Glutamatergic neuron (in vitro differentiated cells): Measurements from ENCODE around the gene CDC42BPA. TPM values are rescaled to one million over a fixed set of nuclear protein-coding genes. Genes with fewer than 3 reads are reported as not detected.

Experiments used
- DNase-seq: peaks from one replicate; pipeline ENCODE4 v3.0.0; 2022
- H3K27ac Mint-ChIP-seq: one replicate; pipeline ENCODE4 v1.8.0; 2020; ENCODE audit warnings: mild to moderate bottlenecking, mixed read lengths, inconsistent platforms; ENCODE audit not compliant: unreplicated experiment
- H3K27me3 Mint-ChIP-seq: one replicate; pipeline ENCODE4 v1.8.0; 2020; ENCODE audit warnings: mild to moderate bottlenecking, moderate library complexity, mixed read lengths, inconsistent platforms; ENCODE audit not compliant: unreplicated experiment
- H3K36me3 Mint-ChIP-seq: one replicate; pipeline ENCODE4 v1.8.0; 2020; ENCODE audit warnings: mild to moderate bottlenecking, mixed read lengths, inconsistent platforms; ENCODE audit not compliant: unreplicated experiment
- H3K4me1 Mint-ChIP-seq: one replicate; pipeline ENCODE4 v1.8.0; 2020; ENCODE audit warnings: mild to moderate bottlenecking, low read depth, mixed read lengths, inconsistent platforms; ENCODE audit not compliant: unreplicated experiment
- H3K4me3 Mint-ChIP-seq: one replicate; pipeline ENCODE4 v1.8.0; 2020; ENCODE audit warnings: mild to moderate bottlenecking, mixed read lengths, inconsistent platforms; ENCODE audit not compliant: unreplicated experiment
- H3K9me3 Mint-ChIP-seq: one replicate; pipeline ENCODE4 v1.8.0; 2020; ENCODE audit warnings: mild to moderate bottlenecking, moderate library complexity, mixed read lengths, inconsistent platforms; ENCODE audit not compliant: unreplicated experiment
- CTCF ChIP-seq: fragments of 200-600 bp; sonication (generic); IDR thresholded peaks from one replicate; pipeline ENCODE4 v1.5.0; 2021; ENCODE audit not compliant: partially characterized antibody, unreplicated experiment
- total RNA-seq: library from RNA; stranded (reverse); fragmentation: NEBNext Ultra II Directional; extraction: Animal tissue kit (Norgen Biotek cat#: 25700); gene quantifications from one replicate; pipeline ENCODE4 v1.2.1, GENCODE V29; 2021; ENCODE audit not compliant: unreplicated experiment

Gene CDC42BPA
- total RNA-seq, 1 donor from 2014 or later: 66.0 TPM

GRCh38 chr1:227225715-227226346 is 92.5 kb downstream of the CDC42BPA start:
- no peak overlapping the region for H3K27ac Mint-ChIP-seq
- H3K27me3 Mint-ChIP-seq: peaks cover 1% of the 10 kb centered on the region
- no peaks in the 10 kb centered on the region for H3K9me3 Mint-ChIP-seq
- no peak for TF ChIP-seq CTCF
- H3K4me3 Mint-ChIP-seq: no peak overlapping the region
- no peaks in the 10 kb centered on the region for H3K4me1 Mint-ChIP-seq
- DNase-seq: no peak
- H3K36me3 Mint-ChIP-seq: no peaks in the 10 kb centered on the region

- Mint-ChIP-seq H3K27ac (no peak overlapping the region), H3K4me1 (no peaks in the 10 kb centered on the region), H3K36me3 (no peaks in the 10 kb centered on the region), H3K4me3 (no peak overlapping the region), H3K27me3 (peaks cover 3% of the 10 kb centered on the region), H3K9me3 (no peaks in the 10 kb centered on the region)
- TF ChIP-seq CTCF: no peak
- no peak for DNase-seq
Observed at GRCh38 chr1:227223171-227223806, 95.0 kb downstream of the CDC42BPA start.

- no peak for TF ChIP-seq CTCF
- Mint-ChIP-seq H3K4me3 (no peak overlapping the region), H3K27ac (no peak overlapping the region), H3K4me1 (no peaks in the 10 kb centered on the region), H3K27me3 (peaks cover 1% of the 10 kb centered on the region), H3K9me3 (no peaks in the 10 kb centered on the region), H3K36me3 (peaks cover 6% of the 10 kb centered on the region)
- no peak for DNase-seq
Observed at GRCh38 chr1:227219715-227220292, 98.5 kb downstream of the CDC42BPA start.

DNA sequence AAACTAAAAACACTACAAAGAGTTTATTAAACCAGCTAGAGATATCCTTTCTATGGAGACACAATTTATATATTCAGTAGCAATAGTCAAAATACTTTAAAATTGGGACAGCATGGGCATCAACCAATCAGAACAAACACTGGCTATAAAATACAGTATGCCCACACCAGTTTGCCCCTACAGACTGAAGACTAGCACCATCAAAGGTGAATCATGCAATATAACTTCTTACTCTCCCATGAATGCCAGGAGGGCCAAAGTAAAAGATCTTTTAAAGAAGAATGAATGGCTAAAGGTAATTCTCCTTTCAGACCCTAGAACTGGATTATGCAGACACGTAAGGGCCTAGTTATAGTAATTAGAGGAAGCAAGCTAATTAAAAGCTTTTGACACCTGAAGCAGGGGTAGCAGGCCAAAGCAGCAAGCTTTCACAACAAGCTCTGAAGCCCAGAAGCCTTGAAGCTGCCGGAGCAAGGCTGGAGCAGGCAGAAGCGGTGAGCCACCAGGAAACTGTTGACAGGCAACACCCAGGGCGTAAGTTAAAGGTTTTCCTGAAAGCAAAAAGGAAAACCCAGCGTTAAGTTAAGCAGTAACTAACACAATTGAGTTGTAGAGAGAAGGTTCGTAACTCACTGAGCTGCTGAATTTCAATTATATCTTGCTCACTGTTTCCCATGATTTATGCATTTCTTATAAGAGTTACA is 99.3 kb downstream of the CDC42BPA start:
- Mint-ChIP-seq H3K4me1 (no peaks in the 10 kb centered on the region), H3K27ac (no peak overlapping the region), H3K9me3 (no peaks in the 10 kb centered on the region), H3K27me3 (peaks cover 1% of the 10 kb centered on the region), H3K4me3 (no peak overlapping the region), H3K36me3 (peaks cover 6% of the 10 kb centered on the region)
- DNase-seq: no peak
- TF ChIP-seq CTCF: no peak
